CD4-positive, alpha-beta T cell treated with Interleukin-12 subunit alpha and Interleukin-12 subunit beta, for 1 hour (primary cell): ENCODE measurements around the gene TMEM190.
"Not testable (repeated sequence)": the region's sequence is repeated elsewhere in the genome, so short reads cannot be mapped to it uniquely, and the experiment has no call there.

Experiments used
- DNase-seq: peaks from one replicate; pipeline ENCODE4 v3.0.0-alpha.2; 2020

The TMEM190 gene

GRCh38 chr19:55376241-55376933 lies at the start of gene TMEM190:
Gene TMEM190 (plus strand): TSS chr19:55376826. CDS start chr19:55376854, 28 bp downstream.
- no peak for DNase-seq

GRCh38 chr19:55328774-55329318 lies 47.8 kb upstream of the TMEM190 start:
- DNase-seq, result not testable (repeated sequence)

- DNase-seq, result not testable (repeated sequence)
These were observed 46.8 kb upstream of the TMEM190 start for GRCh38 chr19:55329791-55330190.

GRCh38 chr19:55333870-55334269 lies 42.8 kb upstream of the TMEM190 start:
- DNase-seq, result no peak

- no peak for DNase-seq
These were observed 40.5 kb upstream of the TMEM190 start for GRCh38 chr19:55336101-55336500.

- peak; percentile 100 for DNase-seq
These were observed 37.3 kb upstream of the TMEM190 start, which contains the start of gene KMT5C for GRCh38 chr19:55339105-55339888. Gene KMT5C (plus strand): TSS chr19:55339876. CDS start chr19:55341937, 2,061 bp downstream.

- no peak for DNase-seq
These were observed 36.5 kb upstream of the TMEM190 start for GRCh38 chr19:55339889-55340783.

GRCh38 chr19:55340784-55341147 lies 35.9 kb upstream of the TMEM190 start:
- DNase-seq, result peak; percentile 27

- peak; percentile 63 for DNase-seq
These were observed 35.4 kb upstream of the TMEM190 start for GRCh38 chr19:55341171-55341588.

GRCh38 chr19:55341595-55342531 lies 34.8 kb upstream of the TMEM190 start:
- DNase-seq, result no peak

GRCh38 chr19:55344444-55344843 lies 32.2 kb upstream of the TMEM190 start:
- DNase-seq, result no peak

GRCh38 chr19:55345101-55345817 lies 31.4 kb upstream of the TMEM190 start:
- no peak for DNase-seq

GRCh38 chr19:55345818-55346724 lies 30.6 kb upstream of the TMEM190 start:
- DNase-seq, result no peak

- DNase-seq, result no peak
These were observed 29.7 kb upstream of the TMEM190 start for GRCh38 chr19:55346725-55347441.

GRCh38 chr19:55347442-55348009 lies 29.1 kb upstream of the TMEM190 start:
- DNase-seq, result no peak

GRCh38 chr19:55348317-55349034 lies 28.1 kb upstream of the TMEM190 start:
- no peak for DNase-seq

GRCh38 chr19:55350620-55351315 lies 25.9 kb upstream of the TMEM190 start:
- no peak for DNase-seq
